Left renal pelvis (tissue), 4 donors: ENCODE measurements around the gene TESMIN. TPM values are rescaled to one million over a fixed set of nuclear protein-coding genes. Genes with fewer than 3 reads are reported as not detected.

Experiments used
- DNase-seq, 4 donors: peaks; one replicate each; pipeline ENCODE4 v3.0.0-alpha.2; 2013; ENCODE audit warnings: low read depth in 4 of 4, low spot score in 3 of 4
- polyA plus RNA-seq, 4 donors: library from polyadenylated mRNA; unstranded; fragments of 120-200 nt; gene quantifications; one replicate each; pipeline ENCODE4 v1.2.1, GENCODE V29; 2013; ENCODE audit not compliant: insufficient read length in 4 of 4

TESMIN gene
- polyA plus RNA-seq, 4 donors = 1.1 to 22.0 (median 17.1) TPM

DNA sequence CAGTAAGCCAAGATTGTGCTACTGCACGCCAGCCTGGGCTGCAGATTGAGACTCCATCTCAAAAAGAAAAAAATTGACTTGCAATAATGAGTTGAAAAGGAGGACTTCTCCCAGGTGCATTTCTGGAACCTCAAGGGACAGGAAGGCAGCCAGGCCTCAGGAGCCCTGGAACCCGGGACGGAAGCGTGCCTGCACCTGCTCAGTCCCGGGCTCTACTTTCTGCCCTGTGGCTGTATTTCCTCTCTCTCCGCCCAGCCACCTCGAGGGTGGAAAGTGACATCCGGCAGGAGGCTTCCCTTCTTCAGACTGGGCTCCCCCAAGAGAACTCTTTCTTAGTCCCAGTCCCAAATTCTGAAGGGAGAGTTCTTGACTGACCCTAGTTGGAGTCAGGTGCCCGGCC is 87.2 kb downstream of the TESMIN start:
- no peak for DNase-seq

- DNase-seq = no peak
Observed at GRCh38 chr11:68663482-68664010, 87.8 kb downstream of the TESMIN start.

GRCh38 chr11:68661697-68662603 is 89.4 kb downstream of the TESMIN start:
- DNase-seq = no peak

DNA sequence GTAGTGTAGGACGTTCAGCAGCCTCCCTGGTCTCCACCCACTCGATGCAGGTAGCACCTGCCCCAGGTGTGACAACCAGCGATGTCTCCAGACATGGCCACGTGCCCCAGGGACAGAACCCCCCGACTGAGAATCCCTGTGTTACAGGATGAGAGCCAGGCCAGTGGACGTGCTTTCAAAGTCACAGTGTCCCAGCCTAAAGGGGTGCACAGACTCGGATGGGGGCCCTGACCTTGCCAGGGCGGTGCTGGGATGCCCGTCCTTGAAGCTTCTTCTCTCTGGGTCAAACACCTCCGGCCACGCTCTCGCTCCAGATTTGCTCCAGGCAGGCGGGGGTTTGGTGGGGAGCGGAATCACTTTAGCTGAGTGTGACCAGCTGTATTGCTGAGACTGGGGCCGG is 90.3 kb downstream of the TESMIN start:
- no peak for DNase-seq

GRCh38 chr11:68660066-68660810 is 91.1 kb downstream of the TESMIN start:
- DNase-seq = no peak

- peak in 2 of 4 donors; percentile 37 to 45 for DNase-seq
Observed at GRCh38 chr11:68659158-68659921, 92.0 kb downstream of the TESMIN start.

GRCh38 chr11:68658661-68659060 is 92.7 kb downstream of the TESMIN start:
- DNase-seq = no peak

GRCh38 chr11:68658097-68658496 is 93.2 kb downstream of the TESMIN start:
- no peak for DNase-seq

Other genes with a start within 250 kb of the TESMIN start
- 1 to 10 TPM in 2 of 4 donors, under 1 TPM in 2; 0.20 to 1.2 (median 0.76) TPM for gene GAL, start 67.0 kb downstream of the TESMIN start, polyA plus RNA-seq
- 10 to 100 TPM; 29.1 to 36.5 (median 32.5) TPM for gene CPT1A, start 90.4 kb upstream of the TESMIN start, polyA plus RNA-seq
- gene MRPL21, start 152.3 kb upstream of the TESMIN start, polyA plus RNA-seq = 10 to 100 TPM; 46.3 to 84.7 (median 68.4) TPM
- 10 to 100 TPM; 13.1 to 22.2 (median 15.9) TPM for gene IGHMBP2, start 152.4 kb upstream of the TESMIN start, polyA plus RNA-seq
- gene MRGPRD, start 229.5 kb upstream of the TESMIN start, polyA plus RNA-seq = not detected